ENCODE measurements around the gene SPATA17. TPM values are rescaled to one million over a fixed set of nuclear protein-coding genes. Genes with fewer than 3 reads are reported as not detected.

SPATA17 gene
- total and polyA plus RNA-seq, 11 donors, result 0.39 to 1.6 (median 0.63) TPM

GRCh38 chr1:217861658-217862057, 230.5 kb downstream of the SPATA17 start:
- Histone ChIP-seq H3K36me3 (no peaks in the 10 kb centered on the region), H3K4me1 (peaks cover 0 to 8% (median 0%) of the 10 kb centered on the region in 12 donors), H3K4me3 (no peak overlapping the region), H3K27me3 (no peaks in the 10 kb centered on the region), H3K9me3 (peaks cover 0 to 16% (median 4%) of the 10 kb centered on the region in 12 donors), H3K27ac (no peak overlapping the region)
- intact Hi-C loops (cut with DNase I), result no loop called here
- ATAC-seq, result no peak
- no peak for DNase-seq
- TF ChIP-seq CTCF (IDR thresholded peaks at IDR 0.05), result no peak
- WGBS, 4 donors, result 58 to 81% (median 70%) methylated on average over 1 of the region's 1 CpG

- Histone ChIP-seq H3K4me1 (no peaks in the 10 kb centered on the region), H3K9me3 (no peaks in the 10 kb centered on the region), H3K27me3 (no peaks in the 10 kb centered on the region), H3K27ac (no peak overlapping the region), H3K4me3 (no peak overlapping the region), H3K36me3 (no peaks in the 10 kb centered on the region)
- intact Hi-C loops (cut with DNase I), result no loop called here
- 76 to 80% (median 78%) methylated on average over 3 of the region's 3 CpGs for WGBS, 4 donors
- DNase-seq, result no peak
- no peak for TF ChIP-seq CTCF (IDR thresholded peaks at IDR 0.05)
- no peak for TF ChIP-seq POLR2A (IDR thresholded peaks at IDR 0.05)
- no peak for ATAC-seq
These were observed 236.4 kb downstream of the SPATA17 start for GRCh38 chr1:217867446-217867995.

- TF ChIP-seq CTCF (IDR thresholded peaks at IDR 0.05), result no peak
- no peak for TF ChIP-seq POLR2A (IDR thresholded peaks at IDR 0.05)
- Histone ChIP-seq H3K27me3 (no peaks in the 10 kb centered on the region), H3K27ac (no peak overlapping the region), H3K9me3 (no peaks in the 10 kb centered on the region), H3K4me1 (no peaks in the 10 kb centered on the region), H3K4me3 (no peak overlapping the region), H3K36me3 (no peaks in the 10 kb centered on the region)
- ATAC-seq (no peak), DNase-seq (no peak)
- 90 to 94% (median 92%) methylated on average over 2 of the region's 2 CpGs for WGBS, 4 donors
- intact Hi-C loops (cut with DNase I), result no loop called here
These were observed 240.8 kb downstream of the SPATA17 start for GRCh38 chr1:217871955-217872354.

DNA sequence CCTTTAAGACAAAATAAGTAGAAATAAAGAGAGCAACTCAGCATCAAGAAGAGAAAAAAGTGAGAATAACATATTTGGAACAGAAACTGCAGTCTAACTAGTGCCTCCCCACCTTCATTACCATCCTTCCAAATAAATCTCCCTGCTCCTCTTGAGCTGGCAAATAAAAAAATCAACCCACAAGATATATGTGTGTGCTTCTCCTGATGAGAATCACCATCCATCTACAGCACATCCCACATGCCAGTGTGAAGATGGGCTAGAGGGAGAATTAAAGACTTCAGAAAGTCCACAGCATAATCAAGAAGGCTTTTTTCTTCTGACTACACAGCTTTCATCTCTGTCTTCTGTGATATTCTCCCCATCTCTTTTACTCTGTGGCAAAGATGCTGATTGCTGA, 244.1 kb downstream of the SPATA17 start:
- no peak for DNase-seq
- Histone ChIP-seq H3K4me1 (no peaks in the 10 kb centered on the region), H3K36me3 (no peaks in the 10 kb centered on the region), H3K4me3 (no peak overlapping the region), H3K9me3 (no peaks in the 10 kb centered on the region), H3K27me3 (no peaks in the 10 kb centered on the region), H3K27ac (no peak overlapping the region)
- ATAC-seq, result no peak
- intact Hi-C loops (cut with DNase I), result no loop called here
- TF ChIP-seq CTCF (IDR thresholded peaks at IDR 0.05) (no peak), POLR2A (IDR thresholded peaks at IDR 0.05) (no peak)

Measured in heart left ventricle (tissue), 16 donors.